HG02970 (cell line): ENCODE data around the gene IRF1.
"Not testable (repeated sequence)": the region's sequence is repeated elsewhere in the genome, so short reads cannot be mapped to it uniquely, and the experiment has no call there.

ENCODE experiments used
- ATAC-seq: cut with Tn5 transposase; IDR thresholded peaks from one replicate; pipeline ENCODE4 v1.9.1; 2021; ENCODE audit warnings: mild to moderate bottlenecking, moderate library complexity, moderate number of reproducible peaks; ENCODE audit not compliant: unreplicated experiment, low FRiP score

IRF1 gene

GRCh38 chr5:132487841-132488555, 2.6 kb downstream of the IRF1 start:
- no peak for ATAC-seq

GRCh38 chr5:132487095-132487428, 3.5 kb downstream of the IRF1 start:
- ATAC-seq, result no peak

- no peak for ATAC-seq
These were observed 4.1 kb downstream of the IRF1 start for GRCh38 chr5:132486318-132487094.

- ATAC-seq, result no peak
These were observed 4.8 kb downstream of the IRF1 start for GRCh38 chr5:132485641-132486317.

- ATAC-seq, result not testable (repeated sequence)
These were observed 5.5 kb downstream of the IRF1 start for GRCh38 chr5:132484876-132485640.

GRCh38 chr5:132484391-132484725, 6.2 kb downstream of the IRF1 start:
- ATAC-seq, result no peak

- ATAC-seq, result no peak
These were observed 6.7 kb downstream of the IRF1 start for GRCh38 chr5:132483661-132484390.

- no peak for ATAC-seq
These were observed 7.5 kb downstream of the IRF1 start for GRCh38 chr5:132483101-132483500.

GRCh38 chr5:132481596-132482211, 8.9 kb downstream of the IRF1 start:
- no peak for ATAC-seq

- ATAC-seq, result no peak
These were observed 9.5 kb downstream of the IRF1 start for GRCh38 chr5:132480893-132481595.

GRCh38 chr5:132480546-132480892, 10.1 kb downstream of the IRF1 start:
- ATAC-seq, result no peak

GRCh38 chr5:132480042-132480441, 10.5 kb downstream of the IRF1 start:
- no peak for ATAC-seq

GRCh38 chr5:132479111-132479951, 11.2 kb downstream of the IRF1 start:
- no peak for ATAC-seq

- no peak for ATAC-seq
These were observed 12.2 kb downstream of the IRF1 start for GRCh38 chr5:132478366-132478871.

GRCh38 chr5:132477784-132478365, 12.7 kb downstream of the IRF1 start:
- no peak for ATAC-seq

GRCh38 chr5:132476876-132477781, 13.4 kb downstream of the IRF1 start:
- ATAC-seq, result no peak
